Heart left ventricle (tissue), 16 donors: Measurements from ENCODE around the gene TOM1. TPM values are rescaled to one million over a fixed set of nuclear protein-coding genes. Genes with fewer than 3 reads are reported as not detected.
"Not testable (repeated sequence)": the region's sequence is repeated elsewhere in the genome, so short reads cannot be mapped to it uniquely, and the experiment has no call there.

Experiments used
- ATAC-seq, 4 donors: fragments of 200-7000 bp; cut with Tn5 transposase; one replicate each; pipeline ENCODE4 v1.9.1; 2020 to 2022; ENCODE audit warnings: moderate library complexity in 4 of 4, mild to moderate bottlenecking in 3 of 4, moderate number of reproducible peaks in 1 of 4
- DNase-seq, 5 donors: peaks; one replicate each; pipeline ENCODE4 v3.0.0-alpha.2; 2020
- H3K27ac ChIP-seq, 12 donors: fragments of 200-600 bp; sonication (generic) in 4 of 12; one replicate each; pipeline versions ENCODE4 v1.5.0 to v1.8.0; 2016 to 2022; ENCODE audit warnings: mild to moderate bottlenecking in 2 of 12
- H3K27me3 ChIP-seq, 9 donors: fragments of 200-600 bp; sonication (generic) in 2 of 9; one replicate each; pipeline versions ENCODE4 v1.5.1 to v1.8.0; 2016 to 2022; ENCODE audit warnings: mild to moderate bottlenecking in 3 of 9
- H3K36me3 ChIP-seq, 9 donors: fragments of 200-600 bp; sonication (generic) in 2 of 9; one replicate each; pipeline versions ENCODE4 v1.5.0 to v1.8.0; 2018 to 2022; ENCODE audit warnings: mild to moderate bottlenecking in 2 of 9
- H3K4me1 ChIP-seq, 12 donors: fragments of 200-600 bp; sonication (generic) in 4 of 12; one replicate each; pipeline versions ENCODE4 v1.5.0 to v1.8.0; 2016 to 2022; ENCODE audit warnings: mild to moderate bottlenecking in 3 of 12
- H3K4me3 ChIP-seq, 12 donors: fragments of 200-600 bp; sonication (generic) in 4 of 12; one replicate each; pipeline versions ENCODE4 v1.5.0 to v1.8.0; 2017 to 2022; ENCODE audit warnings: mild to moderate bottlenecking in 9 of 12, moderate library complexity in 4 of 12
- H3K9me3 ChIP-seq, 12 donors: fragments of 200-600 bp; sonication (generic) in 4 of 12; one replicate each; pipeline versions ENCODE4 v1.5.0 to v1.8.0; 2016 to 2022; ENCODE audit warnings: mild to moderate bottlenecking in 1 of 12
- CTCF ChIP-seq, 12 donors: fragments of 200-600 bp; sonication (generic) in 4 of 12; IDR thresholded peaks; one replicate each; pipeline versions ENCODE4 v1.5.0 to v1.8.0; 2018 to 2022; ENCODE audit warnings: antibody characterized with exemption in 12 of 12, mild to moderate bottlenecking in 5 of 12
- POLR2A ChIP-seq, 2 donors: fragments of 450-650 bp; IDR thresholded peaks; one replicate each; pipeline ENCODE4 v1.6.1; 2017; ENCODE audit warnings: antibody characterized with exemption in 2 of 2, mild to moderate bottlenecking in 2 of 2, moderate library complexity in 2 of 2
- WGBS, 4 donors: extraction: QIAGEN DNeasy Blood & Tissue Kit in 2 of 4; methylation state at CpG; one replicate each; pipeline versions ENCODE4 v1.1.5 to v1.1.7; 2013 to 2018; 5-methylcytosine and 5-hydroxymethylcytosine counted together
- intact Hi-C, 10 donors: fragments of 100-400 bp; cut with DNase I; formaldehyde crosslinking; loops; one replicate each; pipeline versions ENCODE4 v1.11.1 to v1.14.2; 2022
- polyA plus RNA-seq, 2 donors: library from polyadenylated mRNA; stranded (reverse); fragments of 200-250 nt; gene quantifications; one replicate each; pipeline ENCODE4 v1.2.3, GENCODE V29; 2013
- total RNA-seq, 9 donors: library from RNA; depleted of rRNA in 2 of 9; stranded (reverse); fragments of >200 nt in 2 of 9; fragmentation: NEBNext Ultra II Directional in 3 of 9; extraction: Animal tissue kit (Norgen Biotek cat#: 25700) in 3 of 9; gene quantifications; one replicate each; pipeline versions ENCODE4 v1.1.0 to v1.2.4, GENCODE V29; 2016 to 2023
- donor health status: ischemic (EF 13 %, LVEDD 7.1; RV severe dilation, severe dysfunction).
- donor health status: healthy with polysubstance abuse.
- donor health status: DM: no; HTN: yes; CAD: no.
- donor health status: DM: no; HTN: no; CAD: no.
- donor health status: ischemic (EF 25% LVEDD 6.9; RV normal size, moderate dysfunction).
- donor health status: ischemic (EF 25% LVEDD 5.7; RV mildly dilated, moderate dysfunction).
- donor health status: healthy.
- donor health status: DM: yes; HTN: yes; CAD: no.
- donor health status: ischemic (EF 35%, LVEDD 5.7; RV mildly dilated, moderate dysfunction).
- donor health status: nonischemic (EF 11% LVEDD 7.7; RV severe dilation, severe dysfunction).
- donor health status: DM: yes; HTN: yes; CAD: no.
- donor health status: PGD.
- donor health status: ischemic (EF 29% LVEDD 5.4; RV normal size, mild dysfunction).
- donor health status: nonischemic (EF 23%, LVEDD 6.1; RV moderate dilation, normal function).

Gene TOM1
- total and polyA plus RNA-seq, 11 donors, result 46.8 to 362 (median 56.8) TPM

DNA sequence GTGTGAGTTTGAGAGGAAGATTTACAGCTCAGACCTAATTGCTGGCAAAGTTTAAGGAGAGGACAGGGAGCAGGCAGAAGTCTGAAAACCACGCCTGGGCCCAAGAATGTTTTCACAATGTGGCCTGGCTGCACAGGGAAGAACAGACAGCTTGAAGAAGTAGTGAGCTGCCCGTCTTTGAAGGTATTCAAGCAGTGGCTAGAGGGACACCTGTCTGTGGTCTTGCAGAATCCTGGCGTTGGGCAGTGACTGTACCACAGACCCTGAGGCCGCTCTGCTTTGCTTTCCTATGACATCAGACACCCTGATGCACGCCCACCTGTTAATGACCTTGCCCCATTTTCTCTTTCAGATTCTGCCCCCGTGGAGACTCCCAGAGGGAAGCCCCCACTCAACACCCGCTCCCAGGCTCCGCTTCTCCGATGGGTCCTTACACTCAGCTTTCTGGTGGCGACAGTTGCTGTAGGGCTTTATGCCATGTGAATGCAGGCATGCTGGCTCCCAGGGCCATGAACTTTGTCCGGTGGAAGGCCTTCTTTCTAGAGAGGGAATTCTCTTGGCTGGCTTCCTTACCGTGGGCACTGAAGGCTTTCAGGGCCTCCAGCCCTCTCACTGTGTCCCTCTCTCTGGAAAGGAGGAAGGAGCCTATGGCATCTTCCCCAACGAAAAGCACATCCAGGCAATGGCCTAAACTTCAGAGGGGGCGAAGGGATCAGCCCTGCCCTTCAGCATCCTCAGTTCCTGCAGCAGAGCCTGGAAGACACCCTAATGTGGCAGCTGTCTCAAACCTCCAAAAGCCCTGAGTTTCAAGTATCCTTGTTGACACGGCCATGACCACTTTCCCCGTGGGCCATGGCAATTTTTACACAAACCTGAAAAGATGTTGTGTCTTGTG lies 93.7 kb downstream of the TOM1 start:
- Histone ChIP-seq H3K4me1 (peaks cover 0 to 15% (median 0%) of the 10 kb centered on the region in 12 donors), H3K27ac (peak overlapping the region in 1 of 12 donors; percentile 42), H3K36me3 (peaks cover 0 to 48% (median 0%) of the 10 kb centered on the region in 9 donors), H3K27me3 (no peaks in the 10 kb centered on the region), H3K9me3 (no peaks in the 10 kb centered on the region), H3K4me3 (no peak overlapping the region)
- WGBS, 4 donors, result 82 to 86% (median 84%) methylated on average over 16 of the region's 16 CpGs
- intact Hi-C loops, result no loop called here
- TF ChIP-seq POLR2A (IDR thresholded peaks at IDR 0.05) (no peak), CTCF (IDR thresholded peaks at IDR 0.05) (no peak)
- no peak for DNase-seq
- no peak for ATAC-seq

DNA sequence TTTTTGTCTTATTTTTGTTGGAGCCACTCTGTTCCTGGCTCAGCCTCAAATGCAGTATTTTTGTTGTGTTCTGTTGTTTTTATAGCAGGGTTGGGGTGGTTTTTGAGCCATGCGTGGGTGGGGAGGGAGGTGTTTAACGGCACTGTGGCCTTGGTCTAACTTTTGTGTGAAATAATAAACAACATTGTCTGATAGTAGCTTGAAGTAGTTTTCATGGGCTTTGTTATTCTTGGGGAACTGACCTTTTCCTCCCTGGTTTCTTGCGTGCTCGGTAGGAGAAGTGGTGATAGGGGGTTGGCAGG lies 94.3 kb downstream of the TOM1 start:
- TF ChIP-seq CTCF (IDR thresholded peaks at IDR 0.05) (no peak), POLR2A (IDR thresholded peaks at IDR 0.05) (no peak)
- Histone ChIP-seq H3K4me1 (peaks cover 0 to 20% (median 0%) of the 10 kb centered on the region in 12 donors), H3K27ac (no peak overlapping the region), H3K9me3 (no peaks in the 10 kb centered on the region), H3K4me3 (no peak overlapping the region), H3K27me3 (no peaks in the 10 kb centered on the region), H3K36me3 (peaks cover 0 to 43% (median 0%) of the 10 kb centered on the region in 9 donors)
- intact Hi-C loops, result no loop called here
- ATAC-seq, result no peak
- no peak for DNase-seq
- WGBS, 4 donors, result 54 to 72% (median 65%) methylated on average over 4 of the region's 4 CpGs

- H3K4me3 ChIP-seq, result no peak overlapping the region
- 89 to 98% (median 94%) methylated on average over 5 of the region's 5 CpGs for WGBS, 4 donors
- no peaks in the 10 kb centered on the region for H3K9me3 ChIP-seq
- H3K27me3 ChIP-seq, result no peaks in the 10 kb centered on the region
- intact Hi-C loops, result loop anchor here in 1 of 10 donors (5.0 kb wide), 1 partner anchor 43 kb away; no protein-coding TSS in a partner anchor
- H3K27ac ChIP-seq, result no peak overlapping the region
- peaks cover 0 to 25% (median 0%) of the 10 kb centered on the region in 12 donors for H3K4me1 ChIP-seq
- ATAC-seq (no peak), DNase-seq (no peak)
- H3K36me3 ChIP-seq, result peaks cover 0 to 37% (median 0%) of the 10 kb centered on the region in 9 donors
- TF ChIP-seq CTCF (IDR thresholded peaks at IDR 0.05) (no peak), POLR2A (IDR thresholded peaks at IDR 0.05) (no peak)
Observed at GRCh38 chr22:35394810-35395563, 95.3 kb downstream of the TOM1 start.

GRCh38 chr22:35396622-35397021 lies 96.9 kb downstream of the TOM1 start:
- WGBS, 4 donors, result 57 to 65% (median 64%) methylated on average over 6 of the region's 6 CpGs
- peaks cover 0 to 36% (median 9%) of the 10 kb centered on the region in 12 donors for H3K4me1 ChIP-seq
- H3K27ac ChIP-seq, result peak overlapping the region in 4 of 12 donors; percentile 33 to 79 (median 42)
- intact Hi-C loops, result loop anchor here in 1 of 10 donors (5.0 kb wide), 1 partner anchor 44 kb away; no protein-coding TSS in a partner anchor
- not testable (repeated sequence) for ATAC-seq, H3K4me3 ChIP-seq, H3K9me3 ChIP-seq, DNase-seq, H3K27me3 ChIP-seq
- peaks cover 0 to 29% (median 0%) of the 10 kb centered on the region in 9 donors for H3K36me3 ChIP-seq
